CD4-positive, alpha-beta T cell treated with Interleukin-2 at 100 ng/mL for 4 hours (primary cell): ENCODE data around the gene VKORC1L1.
A peak's percentile ranks its signal among the peaks of the same experiment; 100 is the strongest.
"Not testable (repeated sequence)": the region's sequence is repeated elsewhere in the genome, so short reads cannot be mapped to it uniquely, and the experiment has no call there.

Experiments used
- DNase-seq: peaks from one replicate; pipeline ENCODE4 v3.0.0-alpha.2; 2020; ENCODE audit warnings: low spot score

VKORC1L1 gene

GRCh38 chr7:65938336-65938895, 65.5 kb downstream of the VKORC1L1 start:
- DNase-seq: no peak

- not testable (repeated sequence) for DNase-seq
Measured at GRCh38 chr7:65945787-65946186, 72.9 kb downstream of the VKORC1L1 start.

GRCh38 chr7:65946904-65947303, 74.0 kb downstream of the VKORC1L1 start:
- DNase-seq: peak; percentile 6

DNA sequence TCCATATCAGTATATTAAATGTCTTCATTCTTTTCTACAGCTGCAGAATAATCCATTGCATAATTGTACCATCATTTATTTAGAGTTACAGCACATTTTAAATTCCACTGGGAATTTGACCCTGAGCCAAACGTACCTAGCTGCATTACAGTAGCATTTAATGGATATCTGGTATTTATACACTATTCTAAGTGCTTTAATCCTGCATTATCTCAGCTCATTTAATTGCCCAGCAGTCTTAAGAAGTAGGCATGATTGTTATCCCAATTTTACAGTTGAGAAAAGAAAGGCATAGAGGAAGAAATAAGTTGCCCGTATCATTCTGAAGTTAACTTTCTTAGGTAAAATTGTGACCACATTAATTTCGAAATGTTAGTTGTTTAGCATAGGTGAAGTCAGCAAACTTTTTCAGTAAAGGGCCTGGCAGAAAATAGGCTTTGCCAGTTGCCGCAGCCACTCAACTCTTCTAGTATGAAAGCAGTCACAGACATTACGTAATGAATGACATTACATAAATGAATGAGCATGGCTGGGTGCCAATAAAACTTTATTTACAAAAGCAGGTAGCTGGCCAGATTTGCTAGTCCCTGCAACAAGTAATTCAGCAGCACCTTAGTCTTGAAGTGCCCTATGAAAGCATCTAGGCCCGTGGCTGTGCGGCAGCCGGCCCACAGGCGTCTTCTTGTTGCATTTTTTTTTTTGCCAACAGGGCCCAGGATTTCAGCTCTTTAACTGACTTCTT, 79.1 kb downstream of the VKORC1L1 start:
- no peak for DNase-seq

- DNase-seq: no peak
Measured at GRCh38 chr7:65953001-65953720, 80.3 kb downstream of the VKORC1L1 start.

GRCh38 chr7:65953890-65954450, 81.1 kb downstream of the VKORC1L1 start:
- no peak for DNase-seq

DNA sequence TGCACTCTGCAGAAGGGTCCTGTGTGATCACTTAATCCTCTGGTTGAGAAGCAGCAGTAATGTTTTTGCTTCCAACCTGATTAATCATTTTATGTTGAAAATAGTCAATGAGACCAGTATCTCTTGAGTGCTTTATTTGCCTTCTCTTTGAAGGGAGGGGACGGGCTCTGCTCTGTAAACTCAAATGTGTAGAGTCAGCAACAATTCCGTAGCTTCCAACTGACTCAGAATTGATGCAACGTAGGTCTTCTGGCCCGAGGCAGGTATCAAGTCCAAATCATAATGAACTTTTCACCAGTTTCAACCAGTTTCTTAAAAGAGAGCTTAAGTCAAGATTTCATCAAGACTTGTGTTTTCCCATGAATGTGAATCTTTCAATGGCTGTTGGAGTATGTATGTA, 82.8 kb downstream of the VKORC1L1 start:
- no peak for DNase-seq

DNA sequence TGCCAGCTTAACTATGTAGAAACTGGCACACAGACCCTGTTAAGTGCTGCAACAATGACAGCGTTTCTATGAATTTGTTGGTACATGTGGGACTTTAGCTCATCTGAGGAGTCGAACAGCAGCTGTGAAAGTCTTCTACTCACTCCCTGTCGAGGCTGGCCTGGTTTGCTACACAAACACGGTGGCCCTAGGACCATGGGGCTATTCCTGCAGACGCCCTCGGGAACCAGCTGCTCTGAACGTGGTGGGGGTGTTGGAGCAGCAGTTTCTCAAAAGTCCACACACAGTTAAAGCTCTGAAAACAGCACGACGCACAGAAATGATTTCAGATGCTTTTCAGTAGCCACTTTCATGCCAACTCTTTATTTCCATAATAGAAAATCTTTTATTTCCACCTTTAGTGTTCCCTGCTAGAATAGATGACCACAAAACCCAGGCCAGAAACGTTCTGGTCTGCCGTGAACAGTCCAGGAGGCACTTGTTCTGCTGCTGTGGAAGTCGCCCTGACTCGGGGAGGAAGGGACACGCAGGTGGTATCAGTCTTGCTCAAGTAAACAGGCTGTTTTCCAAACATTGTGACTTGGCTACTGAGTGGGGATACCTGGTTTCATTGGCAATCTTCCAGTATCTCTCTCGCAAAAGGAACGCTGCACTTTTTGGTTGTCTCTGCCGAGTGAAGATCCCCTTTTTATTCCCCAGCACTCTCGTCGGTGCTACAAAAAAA, 87.6 kb downstream of the VKORC1L1 start:
- no peak for DNase-seq

DNA sequence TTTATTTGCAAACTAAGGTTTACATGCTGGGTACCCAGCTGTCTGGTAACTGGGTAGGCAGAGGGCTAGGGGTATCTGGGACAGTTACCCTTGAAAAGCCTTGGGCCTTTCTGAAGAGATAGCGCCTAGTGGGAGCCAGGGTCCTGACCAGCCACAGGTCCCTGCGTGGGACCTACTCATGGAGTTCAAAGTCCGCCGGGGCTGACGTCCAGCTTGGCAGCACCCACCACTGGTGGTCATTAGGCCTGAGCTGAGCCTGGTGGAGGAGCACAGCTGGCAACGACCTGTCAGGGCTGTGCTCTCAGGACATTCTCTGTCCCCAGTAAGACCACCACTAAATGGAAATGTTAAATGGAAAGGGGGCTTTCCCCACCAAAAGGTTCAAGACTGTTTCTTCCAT, 89.2 kb downstream of the VKORC1L1 start:
- DNase-seq: no peak

DNA sequence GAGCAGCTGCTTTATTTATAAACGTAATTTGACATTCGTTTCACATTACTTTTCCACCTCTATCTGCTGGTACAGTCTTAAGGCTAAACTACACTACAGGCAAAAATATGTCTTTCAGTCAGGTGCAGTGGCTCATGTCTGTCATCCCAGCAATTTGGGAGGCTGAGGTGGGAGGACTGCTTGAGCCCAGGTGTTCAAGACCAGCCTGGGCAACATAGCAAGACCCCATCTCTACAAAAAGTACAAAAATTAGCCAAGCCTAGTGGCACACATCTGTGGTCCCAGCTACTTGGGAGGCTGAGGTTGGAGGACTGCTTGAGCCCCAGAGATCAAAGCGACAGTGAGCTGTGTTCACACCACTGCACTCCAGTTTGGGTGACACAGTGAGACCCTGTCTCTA, 91.8 kb downstream of the VKORC1L1 start:
- not testable (repeated sequence) for DNase-seq

DNA sequence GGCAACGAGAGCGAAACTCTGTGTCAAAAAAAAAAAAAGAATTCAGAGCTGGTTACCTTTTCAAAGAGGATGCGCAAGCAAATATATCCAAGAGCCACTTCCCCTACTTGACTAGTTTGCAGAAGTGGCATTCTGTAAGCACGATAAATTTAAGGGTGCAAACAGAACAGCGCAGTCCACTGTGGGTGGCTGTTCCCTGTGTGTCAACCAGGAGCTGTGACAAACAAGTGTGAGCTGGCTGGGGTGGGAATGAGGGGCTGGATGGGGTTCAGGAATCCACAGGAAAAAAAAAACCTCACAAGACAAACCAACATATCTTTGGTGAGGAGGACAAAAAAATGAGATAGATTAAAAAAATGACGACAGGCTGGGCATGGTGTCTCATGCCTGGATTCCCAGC, 93.3 kb downstream of the VKORC1L1 start:
- no peak for DNase-seq

- DNase-seq: no peak
Measured at GRCh38 chr7:65967361-65968155, 94.7 kb downstream of the VKORC1L1 start.

- DNase-seq: no peak
Measured at GRCh38 chr7:65968256-65969185, 95.6 kb downstream of the VKORC1L1 start.

GRCh38 chr7:65971021-65971420, 98.1 kb downstream of the VKORC1L1 start:
- no peak for DNase-seq

GRCh38 chr7:65972976-65973375, 100.1 kb downstream of the VKORC1L1 start:
- no peak for DNase-seq

GRCh38 chr7:65974191-65974801, 101.4 kb downstream of the VKORC1L1 start:
- no peak for DNase-seq

DNA sequence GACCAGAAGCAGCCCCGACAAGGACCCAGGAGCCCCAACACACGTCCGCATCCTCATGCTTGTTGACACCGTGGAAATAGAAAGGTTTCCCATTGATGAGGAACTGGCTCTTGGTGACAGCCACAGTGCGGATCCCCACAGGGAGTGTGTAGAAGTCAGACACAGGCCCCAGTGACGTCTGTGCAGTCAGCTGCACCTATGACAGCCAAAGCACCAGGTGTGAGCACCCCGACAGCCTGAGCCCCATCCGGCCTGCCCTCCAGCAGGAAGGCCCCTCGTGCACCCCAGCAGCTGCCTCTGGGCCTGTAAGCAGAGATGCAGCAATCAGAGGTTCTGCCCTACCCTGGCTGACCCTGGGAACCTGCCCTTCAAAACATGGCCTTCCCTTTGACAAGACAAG, 102.0 kb downstream of the VKORC1L1 start:
- DNase-seq: no peak

GRCh38 chr7:65975814-65976445, 103.1 kb downstream of the VKORC1L1 start:
- no peak for DNase-seq

DNA sequence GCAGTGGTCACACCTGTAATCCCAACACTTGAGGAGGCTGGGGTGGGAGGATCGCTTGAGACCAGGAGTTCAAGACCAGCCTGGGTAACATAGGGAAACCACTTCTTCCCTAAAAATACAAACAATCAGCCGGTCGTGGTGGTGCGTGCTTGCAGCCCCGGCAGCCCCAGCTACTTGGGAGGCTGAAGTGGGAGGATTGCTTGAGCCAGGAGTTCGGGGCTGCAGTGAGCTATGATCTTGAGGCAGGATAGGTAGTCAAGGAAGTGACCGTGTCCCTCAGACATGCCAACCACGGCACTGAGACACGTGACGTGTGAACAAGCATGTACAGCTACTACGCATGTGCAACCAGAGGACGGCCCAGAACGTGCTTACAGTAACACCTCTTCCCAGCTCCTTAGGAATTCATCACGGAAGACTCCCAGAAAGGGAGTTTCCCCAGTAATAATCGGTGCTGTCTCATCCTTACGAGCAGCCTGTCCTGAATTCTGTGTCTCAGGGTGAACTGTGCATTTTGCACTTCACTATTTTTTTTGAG, 103.9 kb downstream of the VKORC1L1 start:
- DNase-seq: no peak
